ENCODE data around the gene ZNF335.

DNA sequence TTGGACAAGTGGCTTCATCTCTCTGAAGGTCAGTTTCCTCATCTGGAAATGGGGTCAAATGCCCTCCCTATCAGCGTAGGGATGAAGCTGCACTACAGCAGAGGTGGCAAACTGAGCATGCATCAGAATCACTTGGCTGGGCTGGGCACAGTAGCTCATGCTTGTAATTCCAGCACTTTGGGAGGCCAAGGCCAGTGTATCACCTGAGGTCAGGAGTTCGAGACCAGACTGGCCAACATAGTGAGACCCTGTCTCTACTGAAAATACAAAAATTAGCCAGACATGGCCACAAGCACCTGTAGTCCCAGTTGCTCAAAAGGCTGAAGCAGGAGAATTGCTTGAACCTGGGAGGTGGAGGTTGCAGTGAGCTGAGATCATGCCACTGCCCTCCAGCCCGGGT lies 30.0 kb upstream of the ZNF335 start:
- TF ChIP-seq, protein P1, sequence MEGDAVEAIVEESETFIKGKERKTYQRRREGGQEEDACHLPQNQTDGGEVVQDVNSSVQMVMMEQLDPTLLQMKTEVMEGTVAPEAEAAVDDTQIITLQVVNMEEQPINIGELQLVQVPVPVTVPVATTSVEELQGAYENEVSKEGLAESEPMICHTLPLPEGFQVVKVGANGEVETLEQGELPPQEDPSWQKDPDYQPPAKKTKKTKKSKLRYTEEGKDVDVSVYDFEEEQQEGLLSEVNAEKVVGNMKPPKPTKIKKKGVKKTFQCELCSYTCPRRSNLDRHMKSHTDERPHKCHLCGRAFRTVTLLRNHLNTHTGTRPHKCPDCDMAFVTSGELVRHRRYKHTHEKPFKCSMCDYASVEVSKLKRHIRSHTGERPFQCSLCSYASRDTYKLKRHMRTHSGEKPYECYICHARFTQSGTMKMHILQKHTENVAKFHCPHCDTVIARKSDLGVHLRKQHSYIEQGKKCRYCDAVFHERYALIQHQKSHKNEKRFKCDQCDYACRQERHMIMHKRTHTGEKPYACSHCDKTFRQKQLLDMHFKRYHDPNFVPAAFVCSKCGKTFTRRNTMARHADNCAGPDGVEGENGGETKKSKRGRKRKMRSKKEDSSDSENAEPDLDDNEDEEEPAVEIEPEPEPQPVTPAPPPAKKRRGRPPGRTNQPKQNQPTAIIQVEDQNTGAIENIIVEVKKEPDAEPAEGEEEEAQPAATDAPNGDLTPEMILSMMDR (IDR thresholded peaks at IDR 0.05): no peak
- TF ChIP-seq POLR2A (IDR thresholded peaks at IDR 0.05): no peak

Measured in Peyer's patch (tissue), 4 donors.